Sigmoid colon (tissue), 7 donors: ENCODE data around the gene SLC25A1. TPM values are rescaled to one million over a fixed set of nuclear protein-coding genes. Genes with fewer than 3 reads are reported as not detected.

Source experiments
- DNase-seq: peaks from one replicate; pipeline ENCODE4 v3.0.0-alpha.2; 2019
- H3K27ac ChIP-seq, 4 donors: fragments of 200-600 bp; sonication (generic); one replicate each; pipeline ENCODE4 v1.5.1; 2016 to 2019; ENCODE audit warnings: mild to moderate bottlenecking in 1 of 4
- H3K27me3 ChIP-seq, 3 donors: fragments of 200-600 bp; sonication (generic); one replicate each; pipeline ENCODE4 v1.5.1; 2019; ENCODE audit warnings: mild to moderate bottlenecking in 1 of 3
- H3K36me3 ChIP-seq, 4 donors: fragments of 200-600 bp; sonication (generic); one replicate each; pipeline ENCODE4 v1.5.1; 2016 to 2019
- H3K4me1 ChIP-seq, 4 donors: fragments of 200-600 bp; sonication (generic); one replicate each; pipeline ENCODE4 v1.5.1; 2017 to 2019
- H3K4me3 ChIP-seq, 4 donors: fragments of 200-600 bp; sonication (generic); one replicate each; pipeline ENCODE4 v1.5.1; 2017 to 2019; ENCODE audit warnings: mild to moderate bottlenecking in 2 of 4, moderate library complexity in 1 of 4
- H3K9me3 ChIP-seq, 4 donors: fragments of 200-600 bp in 3 of 4; sonication (generic) in 3 of 4; one replicate each; pipeline versions ENCODE4 v1.5.1 to v1.6.1; 2013 to 2019
- EP300 ChIP-seq, 4 donors: sonication (generic); formaldehyde crosslinking; IDR thresholded peaks; one replicate each; pipeline ENCODE4 v1.6.1; 2017; ENCODE audit warnings: antibody characterized with exemption in 4 of 4
- POLR2A ChIP-seq, 2 donors: fragments of 450-650 bp; IDR thresholded peaks; one replicate each; pipeline ENCODE4 v1.6.1; 2016; ENCODE audit warnings: antibody characterized with exemption in 2 of 2, mild to moderate bottlenecking in 2 of 2, moderate library complexity in 2 of 2
- POLR2AphosphoS5 ChIP-seq, 4 donors: sonication (generic); formaldehyde crosslinking; IDR thresholded peaks; one replicate each; pipeline ENCODE4 v1.6.1; 2017; ENCODE audit warnings: antibody characterized with exemption in 4 of 4
- WGBS, 2 donors: extraction: QIAGEN DNeasy Blood & Tissue Kit; methylation state at CpG; one replicate each; pipeline ENCODE4 v1.1.7; 2013; 5-methylcytosine and 5-hydroxymethylcytosine counted together
- intact Hi-C: fragments of 100-400 bp; cut with DNase I; formaldehyde crosslinking; loops from one replicate; pipeline ENCODE4 v1.15.1; 2023
- polyA plus RNA-seq, 3 donors: library from polyadenylated mRNA; stranded (reverse); fragments of 200-250 nt; gene quantifications; one replicate each; pipeline ENCODE4 v1.2.3, GENCODE V29; 2013
- total RNA-seq, 4 donors: library from RNA; depleted of rRNA; stranded (reverse); fragments of >200 nt; gene quantifications; one replicate each; pipeline ENCODE4 v1.1.0, GENCODE V29; 2016
- TF ChIP-seq, protein P1 (sequence below), 4 experiments: fragments of 450-650 bp in 3 of 4; fragments of 200-600 bp in 1 of 4; IDR thresholded peaks; one replicate each; pipeline ENCODE4 v1.5.1; 2016 to 2019; ENCODE audit warnings: antibody characterized with exemption in 4 of 4, mild to moderate bottlenecking in 3 of 4, moderate library complexity in 2 of 4
- donor health status: healthy with polysubstance abuse.
- donor health status: Bipolar disorder and iron deficiency.
- donor health status: healthy.

SLC25A1 gene
- total and polyA plus RNA-seq, 7 donors = 28.2 to 146 (median 45.3) TPM

DNA sequence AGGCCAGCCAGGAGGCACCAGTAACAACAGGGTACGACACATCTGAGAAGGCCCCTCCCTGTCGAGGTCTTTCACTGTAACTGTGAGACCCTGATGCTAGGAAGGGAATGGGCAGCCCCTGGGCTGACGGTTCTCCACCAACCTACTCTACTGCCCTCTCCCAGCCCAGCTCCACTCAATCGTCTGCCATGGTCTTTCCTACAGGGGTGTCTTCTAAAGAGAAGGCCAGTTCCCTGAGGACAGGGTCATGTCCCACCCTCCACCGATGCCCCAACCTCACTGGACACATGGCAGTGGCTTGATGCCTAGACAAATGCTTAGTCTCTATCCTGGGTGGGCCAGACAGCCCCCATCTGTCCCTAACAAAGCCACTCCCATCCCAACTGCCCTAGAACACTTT is 46.0 kb upstream of the SLC25A1 start:
- Histone ChIP-seq H3K27me3 (no peaks in the 10 kb centered on the region), H3K9me3 (no peaks in the 10 kb centered on the region), H3K4me1 (no peaks in the 10 kb centered on the region), H3K36me3 (peaks cover 0 to 28% (median 6%) of the 10 kb centered on the region in 4 donors), H3K4me3 (no peak overlapping the region), H3K27ac (no peak overlapping the region)
- intact Hi-C loops = no loop called here
- TF ChIP-seq EP300 (IDR thresholded peaks at IDR 0.05) (no peak), POLR2AphosphoS5 (IDR thresholded peaks at IDR 0.05) (no peak), POLR2A (IDR thresholded peaks at IDR 0.05) (no peak)
- TF ChIP-seq, protein P1, sequence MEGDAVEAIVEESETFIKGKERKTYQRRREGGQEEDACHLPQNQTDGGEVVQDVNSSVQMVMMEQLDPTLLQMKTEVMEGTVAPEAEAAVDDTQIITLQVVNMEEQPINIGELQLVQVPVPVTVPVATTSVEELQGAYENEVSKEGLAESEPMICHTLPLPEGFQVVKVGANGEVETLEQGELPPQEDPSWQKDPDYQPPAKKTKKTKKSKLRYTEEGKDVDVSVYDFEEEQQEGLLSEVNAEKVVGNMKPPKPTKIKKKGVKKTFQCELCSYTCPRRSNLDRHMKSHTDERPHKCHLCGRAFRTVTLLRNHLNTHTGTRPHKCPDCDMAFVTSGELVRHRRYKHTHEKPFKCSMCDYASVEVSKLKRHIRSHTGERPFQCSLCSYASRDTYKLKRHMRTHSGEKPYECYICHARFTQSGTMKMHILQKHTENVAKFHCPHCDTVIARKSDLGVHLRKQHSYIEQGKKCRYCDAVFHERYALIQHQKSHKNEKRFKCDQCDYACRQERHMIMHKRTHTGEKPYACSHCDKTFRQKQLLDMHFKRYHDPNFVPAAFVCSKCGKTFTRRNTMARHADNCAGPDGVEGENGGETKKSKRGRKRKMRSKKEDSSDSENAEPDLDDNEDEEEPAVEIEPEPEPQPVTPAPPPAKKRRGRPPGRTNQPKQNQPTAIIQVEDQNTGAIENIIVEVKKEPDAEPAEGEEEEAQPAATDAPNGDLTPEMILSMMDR (IDR thresholded peaks at IDR 0.05) = no peak
- WGBS, 2 donors = 90 to 92% methylated on average over 5 of the region's 5 CpGs
- DNase-seq = no peak

DNA sequence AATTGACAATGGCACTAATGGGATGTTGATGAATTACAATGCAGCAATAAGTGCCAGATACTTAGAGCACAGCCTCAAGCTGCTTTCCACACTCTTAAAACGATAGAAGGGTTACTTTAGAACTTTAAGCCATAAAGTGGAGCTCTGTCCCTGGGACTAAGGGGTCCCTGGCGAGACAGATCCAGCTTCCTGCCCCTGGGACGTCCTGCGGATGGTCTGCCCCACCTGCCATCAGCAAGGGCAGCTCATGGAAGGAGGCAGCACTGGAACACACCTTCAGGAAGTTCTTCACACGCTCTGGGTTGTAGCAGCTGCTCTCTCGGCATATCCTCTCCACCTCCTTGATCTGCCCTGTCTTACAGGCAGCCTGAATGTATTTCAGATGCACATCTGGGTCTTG is 45.1 kb upstream of the SLC25A1 start:
- no peak for DNase-seq
- Histone ChIP-seq H3K27me3 (no peaks in the 10 kb centered on the region), H3K27ac (no peak overlapping the region), H3K36me3 (peaks cover 0 to 28% (median 6%) of the 10 kb centered on the region in 4 donors), H3K9me3 (no peaks in the 10 kb centered on the region), H3K4me3 (no peak overlapping the region), H3K4me1 (no peaks in the 10 kb centered on the region)
- TF ChIP-seq POLR2A (IDR thresholded peaks at IDR 0.05) (no peak), POLR2AphosphoS5 (IDR thresholded peaks at IDR 0.05) (no peak)
- TF ChIP-seq, protein P1 (IDR thresholded peaks at IDR 0.05) = no peak
- WGBS, 2 donors = 84 to 89% methylated on average over 6 of the region's 6 CpGs
- intact Hi-C loops = no loop called here

DNA sequence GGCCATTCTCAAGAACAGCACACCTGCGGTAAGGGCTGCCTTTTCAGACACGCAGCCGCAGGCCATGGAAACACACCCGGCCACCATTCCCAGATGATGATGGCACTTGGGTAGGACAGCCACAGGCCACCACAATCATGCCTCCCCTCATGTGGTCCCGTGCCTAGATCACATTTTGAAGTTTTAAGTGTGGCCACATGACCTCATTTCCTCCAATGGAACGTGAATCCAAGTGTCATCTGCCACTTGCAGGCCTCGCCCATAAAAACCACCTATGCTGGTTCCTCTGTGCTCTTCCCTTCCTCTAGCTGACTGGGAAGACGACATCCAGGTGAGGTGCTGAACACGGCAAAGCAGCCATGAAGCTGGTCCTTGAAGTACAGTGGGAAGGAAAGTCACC is 44.6 kb upstream of the SLC25A1 start:
- H3K9me3 ChIP-seq = no peaks in the 10 kb centered on the region
- H3K27me3 ChIP-seq = no peaks in the 10 kb centered on the region
- no peak overlapping the region for H3K4me3 ChIP-seq
- 88 to 89% methylated on average over 9 of the region's 9 CpGs for WGBS, 2 donors
- DNase-seq = no peak
- no peak overlapping the region for H3K27ac ChIP-seq
- no peaks in the 10 kb centered on the region for H3K4me1 ChIP-seq
- TF ChIP-seq, protein P1 (IDR thresholded peaks at IDR 0.05) = no peak
- no peak for TF ChIP-seq POLR2AphosphoS5 (IDR thresholded peaks at IDR 0.05)
- TF ChIP-seq POLR2A (IDR thresholded peaks at IDR 0.05) = no peak
- TF ChIP-seq EP300 (IDR thresholded peaks at IDR 0.05) = no peak
- peaks cover 0 to 28% (median 6%) of the 10 kb centered on the region in 4 donors for H3K36me3 ChIP-seq
- intact Hi-C loops = no loop called here

DNA sequence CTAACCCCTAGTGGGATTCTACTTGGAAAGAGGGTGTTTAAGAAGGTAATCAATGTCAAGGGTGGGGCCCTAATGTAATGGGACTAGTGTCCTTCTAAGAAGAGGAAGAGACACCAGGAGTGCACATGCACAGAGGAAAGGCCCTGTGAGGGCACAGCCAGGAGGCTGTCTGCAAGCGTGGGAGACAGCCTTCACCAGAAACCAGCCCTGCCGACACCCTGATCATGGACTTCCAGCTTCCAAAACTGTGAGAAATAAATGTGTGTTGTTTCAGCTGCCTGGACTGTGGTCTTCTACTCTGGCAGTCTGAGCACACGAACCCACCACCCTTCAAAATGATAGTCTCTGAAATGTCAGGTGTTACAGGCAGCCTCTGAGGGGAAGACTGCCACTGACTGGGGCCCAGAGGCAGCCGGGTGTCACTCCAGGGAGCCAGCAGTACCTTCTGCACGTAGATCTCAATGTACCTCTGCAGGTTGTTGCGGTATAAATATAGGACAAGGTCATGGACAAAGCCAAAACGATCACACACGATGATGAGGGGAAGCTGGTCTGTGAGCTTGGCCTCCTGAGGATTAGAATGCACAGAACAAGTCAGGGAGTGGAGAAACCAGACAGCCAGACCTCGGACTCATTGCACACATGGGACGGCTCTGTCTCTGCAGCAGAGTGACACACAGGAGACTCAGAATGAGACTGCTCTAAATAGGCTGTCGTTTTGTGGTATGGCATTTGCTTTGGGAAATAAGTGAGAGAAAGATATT is 43.9 kb upstream of the SLC25A1 start:
- no peak for DNase-seq
- intact Hi-C loops = no loop called here
- no peak overlapping the region for H3K4me3 ChIP-seq
- no peaks in the 10 kb centered on the region for H3K4me1 ChIP-seq
- H3K36me3 ChIP-seq = peaks cover 0 to 28% (median 6%) of the 10 kb centered on the region in 4 donors
- H3K9me3 ChIP-seq = no peaks in the 10 kb centered on the region
- TF ChIP-seq, protein P1 (IDR thresholded peaks at IDR 0.05) = no peak
- TF ChIP-seq POLR2A (IDR thresholded peaks at IDR 0.05) (no peak), POLR2AphosphoS5 (IDR thresholded peaks at IDR 0.05) (no peak), EP300 (IDR thresholded peaks at IDR 0.05) (no peak)
- H3K27me3 ChIP-seq = no peaks in the 10 kb centered on the region
- 93 to 94% methylated on average over 11 of the region's 11 CpGs for WGBS, 2 donors
- no peak overlapping the region for H3K27ac ChIP-seq
